Omental fat pad (tissue), 4 donors: ENCODE measurements around the gene LRP4. TPM values are rescaled to one million over a fixed set of nuclear protein-coding genes. Genes with fewer than 3 reads are reported as not detected.

Source experiments
- ATAC-seq: fragments of 150-250 bp; one replicate; pipeline ENCODE4 v1.9.1; 2016; ENCODE audit warnings: mild to moderate bottlenecking, moderate library complexity; ENCODE audit not compliant: low FRiP score
- DNase-seq: peaks from one replicate; pipeline ENCODE4 v3.0.0-alpha.2; 2019; ENCODE audit warnings: low spot score
- CTCF ChIP-seq, 3 donors: fragments of 450-650 bp; IDR thresholded peaks; one replicate each; pipeline ENCODE4 v1.5.1; 2016 to 2017; ENCODE audit warnings: antibody characterized with exemption in 3 of 3, mild to moderate bottlenecking in 3 of 3, moderate library complexity in 2 of 3
- total RNA-seq, 4 donors: library from RNA; depleted of rRNA; stranded (reverse); fragments of >200 nt; gene quantifications; one replicate each; pipeline ENCODE4 v1.1.0, GENCODE V29; 2016

The LRP4 gene
- total RNA-seq, 4 donors from 2014 or later = 1.6 to 4.3 (median 3.3) TPM

- TF ChIP-seq CTCF (IDR thresholded peaks at IDR 0.05) = no peak
- no peak for DNase-seq
- no peak for ATAC-seq
Observed at GRCh38 chr11:46913484-46913883, 4.9 kb downstream of the LRP4 start.

GRCh38 chr11:46912526-46913150 is 5.7 kb downstream of the LRP4 start:
- ATAC-seq (no peak), DNase-seq (no peak)
- no peak for TF ChIP-seq CTCF (IDR thresholded peaks at IDR 0.05)

- no peak for TF ChIP-seq CTCF (IDR thresholded peaks at IDR 0.05)
- DNase-seq = no peak
- no peak for ATAC-seq
Observed at GRCh38 chr11:46907606-46908005, 10.7 kb downstream of the LRP4 start.

GRCh38 chr11:46906609-46907041 is 11.7 kb downstream of the LRP4 start:
- no peak for TF ChIP-seq CTCF (IDR thresholded peaks at IDR 0.05)
- no peak for DNase-seq
- ATAC-seq = no peak

GRCh38 chr11:46905806-46906205 is 12.5 kb downstream of the LRP4 start:
- ATAC-seq = no peak
- no peak for TF ChIP-seq CTCF (IDR thresholded peaks at IDR 0.05)
- DNase-seq = no peak

- no peak for TF ChIP-seq CTCF (IDR thresholded peaks at IDR 0.05)
- ATAC-seq = no peak
- no peak for DNase-seq
Observed at GRCh38 chr11:46903846-46904245, 14.5 kb downstream of the LRP4 start.

GRCh38 chr11:46902694-46903093 is 15.7 kb downstream of the LRP4 start:
- no peak for TF ChIP-seq CTCF (IDR thresholded peaks at IDR 0.05)
- ATAC-seq = no peak
- DNase-seq = no peak
